ENCODE results near the gene FLT3. TPM values are rescaled to one million over a fixed set of nuclear protein-coding genes. Genes with fewer than 3 reads are reported as not detected.
A peak's percentile ranks its signal among the peaks of the same experiment; 100 is the strongest.

Gene FLT3
- total RNA-seq, 5 donors from 2014 or later (not counting 1 experiment from before 2014, with no cell fraction given), result 0.13 to 0.48 (median 0.26) TPM

DNA sequence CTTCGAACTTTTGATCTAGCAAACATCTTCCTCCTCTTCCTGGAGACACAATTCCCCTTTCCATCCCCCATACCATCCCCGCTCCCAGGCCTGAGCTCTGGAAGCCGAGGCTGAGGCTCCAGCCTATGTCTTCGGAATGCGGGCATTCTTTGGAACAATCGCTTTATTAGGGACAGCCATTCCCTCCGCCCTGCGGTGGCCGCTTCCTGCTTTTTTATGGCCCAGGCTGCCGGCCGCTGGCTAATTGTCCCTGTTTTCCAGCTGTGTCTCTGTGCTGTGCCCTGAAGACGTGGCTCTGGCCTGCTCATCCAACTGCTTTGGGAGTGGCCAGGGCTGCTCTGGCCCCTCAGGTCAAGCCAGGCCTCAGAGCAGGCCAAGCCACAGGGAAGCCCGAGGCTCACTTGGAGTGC, 129.1 kb downstream of the FLT3 start:
- Histone ChIP-seq H3K4me1 (ENCODE audit: control insufficient read depth in 1 of 2, extremely low read depth in 1 of 2, insufficient read depth in 2 of 2, low read length in 2 of 2) (peaks cover 0 to 24% of the 10 kb centered on the region in 2 experiments), H3K27me3 (replicated peaks in 1 of 2; ENCODE audit: control insufficient read depth in 2 of 2, extremely low read depth in 1 of 2, insufficient read depth in 2 of 2, low read length in 1 of 2) (peaks cover 15 to 84% of the 10 kb centered on the region in 2 experiments), H3K27ac (ENCODE audit: low read length) (no peak overlapping the region), H3K36me3 (ENCODE audit: control insufficient read depth in 2 of 2, extremely low read depth in 1 of 2, insufficient read depth in 1 of 2, low read length in 1 of 2) (no peaks in the 10 kb centered on the region), H3K4me3 (ENCODE audit: control insufficient read depth in 1 of 2, extremely low read depth in 1 of 2, low read length in 1 of 2) (no peak overlapping the region), H3K9me3 (no peaks in the 10 kb centered on the region)
- H3K27ac Mint-ChIP-seq, result no peak overlapping the region
- H3K27me3 Mint-ChIP-seq, result peaks cover 65 to 85% of the 10 kb centered on the region in 2 donors
- ATAC-seq (replicated peaks in 1 of 4) (no peak), DNase-seq (no peak)
- H3K9me3 Mint-ChIP-seq, result no peaks in the 10 kb centered on the region
- CTCF ChIA-PET, result no interaction called here
- H3K4me3 Mint-ChIP-seq, result no peak overlapping the region
- H3K4me1 Mint-ChIP-seq, result peaks cover 24 to 33% (median 31%) of the 10 kb centered on the region in 3 donors
- 34% methylated on average over 12 of the region's 13 CpGs for WGBS (ENCODE audit: insufficient coverage)
- POLR2A ChIA-PET, result no interaction called here
- H3K36me3 Mint-ChIP-seq, result no peaks in the 10 kb centered on the region

DNA sequence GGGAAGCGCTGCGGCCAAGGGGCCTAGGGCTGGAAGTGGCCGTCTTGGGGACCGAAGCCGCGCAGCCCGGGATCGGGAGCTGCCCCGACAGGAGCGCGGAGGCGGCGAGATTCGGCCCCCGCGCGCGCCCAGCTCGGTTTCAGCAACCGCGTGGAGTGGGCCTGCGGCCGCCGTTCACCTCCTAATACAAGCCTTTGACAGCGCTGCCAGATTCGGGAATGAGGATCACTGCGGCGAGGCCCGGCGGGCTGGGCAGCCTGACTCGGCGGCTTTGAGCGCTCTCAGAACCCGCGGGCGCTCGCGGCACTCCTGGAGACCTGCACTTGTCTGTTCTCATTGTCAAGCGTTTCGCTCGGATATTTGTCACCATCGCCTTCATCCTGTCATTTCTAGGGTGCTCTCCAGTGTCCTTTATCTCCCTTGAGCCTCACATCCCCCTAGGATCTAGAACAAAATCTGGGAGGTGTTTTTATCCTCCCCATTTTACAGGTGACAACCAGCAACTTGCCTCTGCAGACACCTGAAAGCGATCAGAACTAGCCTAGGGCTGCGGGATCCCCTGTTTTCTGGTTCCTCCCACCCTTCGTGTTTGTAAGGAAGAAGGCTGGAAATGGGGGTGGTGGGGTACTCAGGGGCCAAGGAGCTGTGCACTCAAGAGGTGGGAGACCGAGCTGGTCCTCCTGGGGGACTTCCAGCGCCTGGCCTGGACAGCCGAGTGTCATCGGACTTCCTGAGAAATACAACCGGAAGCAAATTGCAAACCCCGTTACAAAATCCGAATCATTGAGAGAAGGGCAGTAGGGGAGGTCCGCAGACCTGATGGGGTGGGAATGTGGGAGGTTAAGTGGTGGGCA, 129.8 kb downstream of the FLT3 start:
- Histone ChIP-seq H3K36me3 (ENCODE audit: control insufficient read depth in 2 of 2, extremely low read depth in 1 of 2, insufficient read depth in 1 of 2, low read length in 1 of 2) (no peaks in the 10 kb centered on the region), H3K27ac (ENCODE audit: low read length) (no peak overlapping the region), H3K9me3 (no peaks in the 10 kb centered on the region), H3K27me3 (replicated peaks in 1 of 2; ENCODE audit: control insufficient read depth in 2 of 2, extremely low read depth in 1 of 2, insufficient read depth in 2 of 2, low read length in 1 of 2) (peaks cover 17 to 84% of the 10 kb centered on the region in 2 experiments), H3K4me1 (ENCODE audit: control insufficient read depth in 1 of 2, extremely low read depth in 1 of 2, insufficient read depth in 2 of 2, low read length in 2 of 2) (peaks cover 0 to 21% of the 10 kb centered on the region in 2 experiments), H3K4me3 (ENCODE audit: control insufficient read depth in 1 of 2, extremely low read depth in 1 of 2, low read length in 1 of 2) (no peak overlapping the region)
- Mint-ChIP-seq H3K27me3 (peaks cover 64 to 85% of the 10 kb centered on the region in 2 donors), H3K4me1 (peaks cover 22 to 31% (median 30%) of the 10 kb centered on the region in 3 donors), H3K4me3 (no peak overlapping the region), H3K27ac (no peak overlapping the region), H3K9me3 (no peaks in the 10 kb centered on the region), H3K36me3 (no peaks in the 10 kb centered on the region)
- no peak for ATAC-seq (replicated peaks in 1 of 4)
- CTCF ChIA-PET, result no interaction called here
- WGBS (ENCODE audit: insufficient coverage), result 8% methylated on average over 42 of the region's 53 CpGs
- POLR2A ChIA-PET, result no interaction called here
- no peak for DNase-seq

DNA sequence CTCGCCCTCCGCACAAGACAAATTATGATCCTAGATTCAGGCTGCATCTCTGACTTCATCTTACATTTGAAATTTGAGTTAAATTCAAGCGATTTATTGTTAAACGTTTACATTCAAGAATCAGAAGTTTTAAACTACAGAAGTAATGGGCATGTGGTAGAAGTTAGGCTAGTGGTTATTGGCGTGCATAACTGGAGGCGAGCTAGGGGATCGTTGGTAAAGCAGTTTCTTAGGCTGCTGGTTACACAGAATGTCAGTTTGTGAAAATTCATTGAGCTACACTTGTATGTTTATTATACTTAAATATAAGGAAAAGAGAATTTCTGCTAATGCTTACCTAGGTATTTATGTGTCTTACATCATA, 130.5 kb downstream of the FLT3 start:
- WGBS (ENCODE audit: insufficient coverage), result 0% methylated on average over 2 of the region's 7 CpGs
- Mint-ChIP-seq H3K4me3 (peak overlapping the region in 1 of 3 donors; percentile 67), H3K9me3 (no peaks in the 10 kb centered on the region), H3K4me1 (peaks cover 22 to 27% (median 25%) of the 10 kb centered on the region in 3 donors), H3K36me3 (no peaks in the 10 kb centered on the region), H3K27me3 (peaks cover 62 to 86% of the 10 kb centered on the region in 2 donors), H3K27ac (no peak overlapping the region)
- Histone ChIP-seq H3K4me3 (ENCODE audit: control insufficient read depth in 1 of 2, extremely low read depth in 1 of 2, low read length in 1 of 2) (no peak overlapping the region), H3K4me1 (ENCODE audit: control insufficient read depth in 1 of 2, extremely low read depth in 1 of 2, insufficient read depth in 2 of 2, low read length in 2 of 2) (peaks cover 0 to 17% of the 10 kb centered on the region in 2 experiments), H3K27ac (ENCODE audit: low read length) (no peak overlapping the region), H3K9me3 (no peaks in the 10 kb centered on the region), H3K27me3 (replicated peaks in 1 of 2; ENCODE audit: control insufficient read depth in 2 of 2, extremely low read depth in 1 of 2, insufficient read depth in 2 of 2, low read length in 1 of 2) (peaks cover 19 to 86% of the 10 kb centered on the region in 2 experiments), H3K36me3 (ENCODE audit: control insufficient read depth in 2 of 2, extremely low read depth in 1 of 2, insufficient read depth in 1 of 2, low read length in 1 of 2) (no peaks in the 10 kb centered on the region)
- ChIA-PET POLR2A (no interaction called here), CTCF (no interaction called here)
- DNase-seq, result no peak
- ATAC-seq (replicated peaks in 1 of 4), result no peak

DNA sequence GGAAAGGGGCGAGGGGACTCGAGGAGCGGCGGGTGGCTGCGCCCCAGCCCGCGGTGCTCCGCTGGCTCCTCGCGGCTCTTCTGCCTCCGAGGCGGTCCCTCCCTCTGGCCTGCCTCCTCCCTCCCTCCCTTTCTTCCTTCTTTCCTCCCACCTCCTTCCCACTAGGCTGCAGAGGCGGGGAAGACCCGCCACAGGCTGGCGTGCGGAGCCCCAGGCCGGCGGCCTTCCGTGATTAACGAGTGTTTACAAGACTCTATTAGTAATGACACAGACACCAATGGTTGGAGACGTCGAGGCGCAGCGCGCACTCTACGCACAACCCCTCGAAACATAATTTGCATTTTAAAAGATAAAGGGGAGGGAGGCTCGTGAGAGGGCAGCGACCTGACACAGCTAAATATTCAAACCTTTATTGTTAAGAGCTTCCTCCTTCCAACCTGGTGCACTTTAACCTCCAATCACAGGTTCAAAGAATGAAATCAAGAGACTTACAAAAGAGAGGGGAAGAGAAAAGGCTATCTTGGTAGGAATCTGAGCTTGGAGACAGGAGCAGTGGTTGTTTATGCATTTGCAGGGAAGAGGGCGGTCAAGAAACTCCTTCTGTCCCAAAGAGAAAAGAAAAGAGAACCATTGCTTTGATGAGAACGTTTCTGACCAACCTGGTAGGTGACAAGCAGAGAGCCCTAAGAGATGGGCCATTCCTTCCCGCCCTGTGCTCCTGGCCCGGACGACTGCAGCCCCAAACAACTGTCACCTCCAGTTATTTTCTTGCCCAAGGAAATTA, 131.1 kb downstream of the FLT3 start, which contains the start of gene CDX2:
Gene CDX2 (minus strand): TSS at position 234 of the 784 bp plus-strand sequence. CDS start 309 bp downstream, outside the sequence.
- ChIA-PET POLR2A (no interaction called here), CTCF (no interaction called here)
- 10% methylated on average over 20 of the region's 34 CpGs for WGBS (ENCODE audit: insufficient coverage)
- peaks cover 0 to 17% of the 10 kb centered on the region in 2 experiments for H3K4me1 ChIP-seq (ENCODE audit: control insufficient read depth in 1 of 2, extremely low read depth in 1 of 2, insufficient read depth in 2 of 2, low read length in 2 of 2)
- H3K4me3 Mint-ChIP-seq, result peak within 1 kb of the TSS in 1 of 3 donors; percentile 67
- no peak within 1 kb of the TSS for H3K4me3 ChIP-seq (ENCODE audit: control insufficient read depth in 1 of 2, extremely low read depth in 1 of 2, low read length in 1 of 2)
- H3K9me3 Mint-ChIP-seq, result no peaks in the 10 kb centered on the region
- H3K36me3 Mint-ChIP-seq, result no peaks in the 10 kb centered on the region
- DNase-seq (no peak), ATAC-seq (replicated peaks in 1 of 4) (no peak)
- H3K27me3 Mint-ChIP-seq, result peaks cover 58 to 86% of the 10 kb centered on the region in 2 donors
- peaks cover 22 to 27% (median 25%) of the 10 kb centered on the region in 3 donors for H3K4me1 Mint-ChIP-seq
- no peak within 1 kb of the TSS for H3K27ac ChIP-seq (ENCODE audit: low read length)
- H3K9me3 ChIP-seq, result no peaks in the 10 kb centered on the region
- no peaks in the 10 kb centered on the region for H3K36me3 ChIP-seq (ENCODE audit: control insufficient read depth in 2 of 2, extremely low read depth in 1 of 2, insufficient read depth in 1 of 2, low read length in 1 of 2)
- peaks cover 21 to 86% of the 10 kb centered on the region in 2 experiments for H3K27me3 ChIP-seq (replicated peaks in 1 of 2; ENCODE audit: control insufficient read depth in 2 of 2, extremely low read depth in 1 of 2, insufficient read depth in 2 of 2, low read length in 1 of 2)
- H3K27ac Mint-ChIP-seq, result no peak within 1 kb of the TSS

DNA sequence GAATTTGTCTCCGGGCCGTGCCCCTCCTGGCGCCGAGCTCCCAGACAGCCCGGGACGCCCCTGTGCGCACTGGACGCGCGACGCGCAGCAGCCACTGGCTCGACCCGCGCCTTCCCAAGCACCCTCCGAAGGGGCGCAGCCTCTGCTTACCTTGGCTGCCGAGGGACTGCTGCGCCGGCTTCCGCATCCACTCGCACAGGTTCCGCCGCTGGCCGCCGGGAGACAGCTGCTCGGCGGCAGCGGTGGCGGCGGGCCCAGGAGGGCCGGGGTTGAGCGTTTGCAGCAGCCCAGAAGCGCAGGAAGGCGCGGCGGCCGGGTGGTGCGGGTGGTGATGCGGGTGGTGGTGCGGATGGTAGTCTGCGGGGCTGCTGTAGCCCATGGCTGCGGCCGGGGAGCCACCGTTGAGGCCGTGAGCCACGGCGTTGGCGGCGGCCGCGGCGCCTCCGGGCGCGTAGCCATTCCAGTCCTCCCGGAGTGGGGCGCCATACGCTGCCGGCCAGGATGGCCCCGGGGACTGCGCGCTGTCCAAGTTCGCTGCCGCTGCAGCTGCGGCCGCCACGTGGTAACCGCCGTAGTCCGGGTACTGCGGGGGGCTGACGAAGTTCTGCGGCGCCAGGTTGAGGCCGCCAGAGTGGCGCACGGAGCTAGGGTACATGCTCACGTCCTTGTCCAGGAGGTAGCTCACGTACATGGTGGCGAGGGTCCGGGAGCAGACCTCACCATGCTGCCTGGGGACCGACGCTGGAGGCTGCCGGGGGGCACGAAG, 131.9 kb downstream of the FLT3 start:
- Histone ChIP-seq H3K9me3 (no peaks in the 10 kb centered on the region), H3K27ac (ENCODE audit: low read length) (no peak overlapping the region), H3K4me1 (ENCODE audit: control insufficient read depth in 1 of 2, extremely low read depth in 1 of 2, insufficient read depth in 2 of 2, low read length in 2 of 2) (peaks cover 0 to 17% of the 10 kb centered on the region in 2 experiments), H3K27me3 (replicated peaks in 1 of 2; ENCODE audit: control insufficient read depth in 2 of 2, extremely low read depth in 1 of 2, insufficient read depth in 2 of 2, low read length in 1 of 2) (peaks cover 23 to 87% of the 10 kb centered on the region in 2 experiments), H3K36me3 (ENCODE audit: control insufficient read depth in 2 of 2, extremely low read depth in 1 of 2, insufficient read depth in 1 of 2, low read length in 1 of 2) (no peaks in the 10 kb centered on the region), H3K4me3 (ENCODE audit: control insufficient read depth in 1 of 2, extremely low read depth in 1 of 2, low read length in 1 of 2) (no peak overlapping the region)
- no peak for DNase-seq
- Mint-ChIP-seq H3K27ac (no peak overlapping the region), H3K4me1 (peaks cover 22 to 27% (median 25%) of the 10 kb centered on the region in 3 donors), H3K9me3 (no peaks in the 10 kb centered on the region), H3K4me3 (peak overlapping the region in 1 of 3 donors; percentile 67), H3K27me3 (peaks cover 56 to 86% of the 10 kb centered on the region in 2 donors), H3K36me3 (no peaks in the 10 kb centered on the region)
- ATAC-seq (replicated peaks in 1 of 4), result no peak
- POLR2A ChIA-PET, result no interaction called here
- CTCF ChIA-PET, result interaction anchor here (0.7 to 1.1 kb wide), 2 partner anchors 12 to 18 kb away, joined by 3 read pairs; no protein-coding TSS in a partner anchor
- WGBS (ENCODE audit: insufficient coverage), result 3% methylated on average over 85 of the region's 86 CpGs
